OCI-LY1 (cell line): Measurements from ENCODE around the gene SLC22A23.

Experiments
- H2AFZ ChIP-seq: fragments of 200-600 bp; sonication (generic), shearing (Covaris generic); 2 replicates; pipeline ENCODE4 v1.6.0; 2014; ENCODE audit warnings: antibody characterized with exemption, mild to moderate bottlenecking, low read length
- H3F3A ChIP-seq: fragments of 200-600 bp; sonication (generic), shearing (Covaris generic); 2 replicates; pipeline ENCODE4 v1.6.0; 2014; ENCODE audit warnings: mild to moderate bottlenecking, antibody characterized with exemption, low read length, moderate library complexity; ENCODE audit not compliant: insufficient read depth
- H3K27ac ChIP-seq: fragments of 200-600 bp; sonication (generic); 2 replicates; pipeline ENCODE4 v1.5.1; 2014; ENCODE audit warnings: low read length, mixed run types, mild to moderate bottlenecking, low read depth; ENCODE audit not compliant: poor library complexity, severe bottlenecking
- H3K27me3 ChIP-seq: fragments of 200-600 bp; sonication (generic); 2 replicates; pipeline ENCODE4 v1.6.0; 2014; ENCODE audit warnings: antibody characterized with exemption, mild to moderate bottlenecking, low read length, moderate library complexity; ENCODE audit not compliant: insufficient read depth
- H3K36me3 ChIP-seq: fragments of 200-600 bp; sonication (generic); 2 replicates; pipeline ENCODE4 v1.6.1; 2014; ENCODE audit warnings: mild to moderate bottlenecking, antibody characterized with exemption, low read length, moderate library complexity, mixed read lengths; ENCODE audit not compliant: insufficient read depth
- H3K4me1 ChIP-seq: fragments of 200-600 bp; sonication (generic); 2 replicates; pipeline ENCODE4 v1.5.1; 2014; ENCODE audit warnings: mild to moderate bottlenecking, low read length, moderate library complexity; ENCODE audit not compliant: insufficient read depth, severe bottlenecking
- H3K4me2 ChIP-seq: fragments of 200-600 bp; sonication (generic), shearing (Covaris generic); 2 replicates; pipeline ENCODE4 v1.6.1; 2014; ENCODE audit warnings: low read length
- H3K4me3 ChIP-seq: fragments of 200-600 bp; sonication (generic); 2 replicates; pipeline ENCODE4 v1.5.1; 2014; ENCODE audit warnings: low read length, low read depth, mild to moderate bottlenecking, mixed read lengths; ENCODE audit not compliant: poor library complexity, severe bottlenecking
- H3K79me2 ChIP-seq: fragments of 200-600 bp; shearing (Covaris generic); 2 replicates; pipeline ENCODE4 v1.6.1; 2016; ENCODE audit warnings: mixed run types, low read length, mixed read lengths; ENCODE audit not compliant: insufficient read depth
- H3K9ac ChIP-seq: fragments of 200-600 bp; sonication (generic), shearing (Covaris generic); 2 replicates; pipeline ENCODE4 v1.6.1; 2014; ENCODE audit warnings: mild to moderate bottlenecking, low read length, mixed read lengths
- H3K9me2 ChIP-seq: fragments of 200-600 bp; sonication (generic), shearing (Covaris generic); 2 replicates; pipeline ENCODE4 v1.6.1; 2014; ENCODE audit warnings: low read depth, mild to moderate bottlenecking, low read length, mixed read lengths
- H3K9me3 ChIP-seq: fragments of 200-600 bp; shearing (Covaris generic); 2 replicates; pipeline ENCODE4 v1.6.1; 2014; ENCODE audit warnings: low read length, mixed read lengths
- H4K20me1 ChIP-seq: fragments of 200-600 bp; sonication (generic), shearing (Covaris generic); 2 replicates; pipeline ENCODE4 v1.6.0; 2016; ENCODE audit warnings: mild to moderate bottlenecking, low read length; ENCODE audit not compliant: insufficient read depth
- CTCF ChIP-seq: fragments of 200-600 bp; sonication (generic), shearing (Covaris generic); IDR thresholded peaks from 2 replicates; pipeline ENCODE4 v1.5.1; 2017; ENCODE audit warnings: mild to moderate bottlenecking, antibody characterized with exemption, low read length, moderate library complexity, mixed read lengths
- EZH2 ChIP-seq: fragments of 200-600 bp; sonication (generic), shearing (Covaris generic); IDR thresholded peaks from 2 replicates; pipeline ENCODE4 v1.8.0; 2017; ENCODE audit warnings: borderline replicate concordance, mixed run types, mild to moderate bottlenecking, antibody characterized with exemption, low read length, moderate library complexity, mixed read lengths

The SLC22A23 gene

DNA sequence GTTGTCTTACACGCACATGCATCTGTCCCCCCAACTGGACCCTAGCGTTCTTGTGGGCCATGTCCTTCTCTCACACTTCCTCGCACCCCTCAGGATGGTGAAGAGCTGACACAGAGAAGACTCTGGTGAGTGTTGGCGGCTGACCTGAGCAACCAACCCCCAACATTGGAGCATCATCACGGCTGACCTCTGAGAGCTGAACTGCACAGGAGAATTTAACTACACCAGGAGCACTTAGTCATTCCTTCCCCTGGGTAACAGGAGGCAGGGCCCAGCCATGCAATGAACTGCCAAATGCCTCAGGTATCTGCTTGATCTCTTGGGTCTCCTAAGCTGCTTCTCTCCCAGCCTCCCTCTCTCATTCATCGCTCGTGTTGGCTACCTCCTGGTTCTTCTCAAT lies 109.6 kb downstream of the SLC22A23 start:
- no peak overlapping the region for H3K4me2 ChIP-seq
- no peaks in the 10 kb centered on the region for H3K79me2 ChIP-seq
- peaks cover 6% of the 10 kb centered on the region; the same call in 1 of the 2 replicates for H3K27me3 ChIP-seq
- no peaks in the 10 kb centered on the region for H3F3A ChIP-seq
- H4K20me1 ChIP-seq: no peaks in the 10 kb centered on the region
- no peak overlapping the region for H3K4me3 ChIP-seq
- H3K9ac ChIP-seq: no peak overlapping the region
- H3K9me3 ChIP-seq: no peaks in the 10 kb centered on the region
- no peaks in the 10 kb centered on the region for H3K36me3 ChIP-seq
- TF ChIP-seq CTCF (no peak), EZH2 (no peak)
- H3K4me1 ChIP-seq: peaks cover 5% of the 10 kb centered on the region
- H3K9me2 ChIP-seq: no peaks in the 10 kb centered on the region
- H2AFZ ChIP-seq: no peak overlapping the region
- no peak overlapping the region for H3K27ac ChIP-seq

- no peak overlapping the region for H3K4me3 ChIP-seq
- H3K4me1 ChIP-seq: no peaks in the 10 kb centered on the region
- no peak overlapping the region for H3K27ac ChIP-seq
- H3K4me2 ChIP-seq: no peak overlapping the region
- no peaks in the 10 kb centered on the region for H3K36me3 ChIP-seq
- H3K27me3 ChIP-seq: peaks cover 6% of the 10 kb centered on the region; the same call in 1 of the 2 replicates
- no peak overlapping the region for H3K9ac ChIP-seq
- no peak overlapping the region for H2AFZ ChIP-seq
- TF ChIP-seq CTCF: no peak
- TF ChIP-seq EZH2: no peak
- H3F3A ChIP-seq: no peaks in the 10 kb centered on the region
- H3K9me2 ChIP-seq: no peaks in the 10 kb centered on the region
- no peaks in the 10 kb centered on the region for H3K9me3 ChIP-seq
- H3K79me2 ChIP-seq: no peaks in the 10 kb centered on the region
- no peaks in the 10 kb centered on the region for H4K20me1 ChIP-seq
Measured at GRCh38 chr6:3346476-3346875, 110.4 kb downstream of the SLC22A23 start.

DNA sequence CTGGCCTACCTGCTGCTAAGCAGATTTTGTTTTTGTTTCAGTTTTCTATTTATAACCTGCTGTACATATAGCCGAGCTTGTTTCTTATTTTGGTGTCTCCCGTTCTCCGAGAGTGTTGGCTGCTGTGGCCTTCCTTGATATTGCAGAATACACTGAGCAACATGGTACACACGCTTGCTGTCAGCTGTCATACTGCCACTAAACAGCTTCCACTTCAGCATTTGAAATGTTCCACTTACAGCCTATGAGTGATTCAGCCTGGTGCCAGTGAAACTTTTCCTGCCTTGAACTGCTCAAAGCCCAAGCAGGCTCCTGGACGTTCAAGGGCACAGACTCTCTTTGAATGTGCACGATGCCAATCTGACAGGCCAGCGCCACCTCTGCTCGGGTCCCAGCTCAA lies 111.0 kb downstream of the SLC22A23 start:
- no peak overlapping the region for H3K4me2 ChIP-seq
- H4K20me1 ChIP-seq: no peaks in the 10 kb centered on the region
- TF ChIP-seq EZH2 (no peak), CTCF (no peak)
- H3K79me2 ChIP-seq: no peaks in the 10 kb centered on the region
- H3F3A ChIP-seq: no peaks in the 10 kb centered on the region
- H3K9me3 ChIP-seq: no peaks in the 10 kb centered on the region
- no peak overlapping the region for H3K9ac ChIP-seq
- H2AFZ ChIP-seq: no peak overlapping the region
- no peaks in the 10 kb centered on the region for H3K4me1 ChIP-seq
- no peak overlapping the region for H3K4me3 ChIP-seq
- no peaks in the 10 kb centered on the region for H3K36me3 ChIP-seq
- H3K27me3 ChIP-seq: peaks cover 6% of the 10 kb centered on the region; the same call in 1 of the 2 replicates
- H3K27ac ChIP-seq: no peak overlapping the region
- no peaks in the 10 kb centered on the region for H3K9me2 ChIP-seq
